GM23248 (cell line): ENCODE results near the gene FGF6. TPM values are rescaled to one million over a fixed set of nuclear protein-coding genes. Genes with fewer than 3 reads are reported as not detected.

Experiments used
- DNase-seq: peaks from one replicate; pipeline ENCODE4 v3.0.0-alpha.2; 2015
- H2AFZ ChIP-seq: fragments of 200-600 bp; sonication (generic); 2 replicates; pipeline ENCODE4 v1.6.1; 2016; ENCODE audit warnings: antibody characterized with exemption
- H3F3A ChIP-seq: fragments of 200-600 bp; sonication (generic); 2 replicates; pipeline ENCODE4 v1.6.1; 2016; ENCODE audit warnings: mild to moderate bottlenecking, antibody characterized with exemption, mixed run types; ENCODE audit not compliant: insufficient read depth
- H3K27ac ChIP-seq: fragments of 200-600 bp; sonication (generic); 2 replicates; pipeline ENCODE4 v1.5.1; 2016; ENCODE audit warnings: mild to moderate bottlenecking
- H3K27me3 ChIP-seq: fragments of 200-600 bp; sonication (generic); replicated peaks from 2 replicates; pipeline ENCODE4 v1.6.1; 2016; ENCODE audit warnings: mild to moderate bottlenecking; ENCODE audit not compliant: insufficient read depth
- H3K36me3 ChIP-seq: fragments of 200-600 bp; sonication (generic); 2 replicates; pipeline ENCODE4 v1.6.1; 2016; ENCODE audit warnings: low read depth, mild to moderate bottlenecking
- H3K4me1 ChIP-seq: fragments of 200-600 bp; sonication (generic); 2 replicates; pipeline ENCODE4 v1.6.1; 2016; ENCODE audit warnings: mild to moderate bottlenecking; ENCODE audit not compliant: insufficient read depth
- H3K4me2 ChIP-seq: fragments of 200-600 bp; sonication (generic); one replicate; pipeline ENCODE4 v1.6.1; 2016; ENCODE audit warnings: mild to moderate bottlenecking; ENCODE audit not compliant: unreplicated experiment
- H3K4me3 ChIP-seq: fragments of 200-600 bp; sonication (generic); 2 replicates; pipeline ENCODE4 v1.5.1; 2016; ENCODE audit warnings: mild to moderate bottlenecking
- H3K79me2 ChIP-seq: fragments of 200-600 bp; sonication (generic); 2 replicates; pipeline ENCODE4 v1.6.1; 2016; ENCODE audit warnings: mild to moderate bottlenecking; ENCODE audit not compliant: insufficient read depth
- H3K9ac ChIP-seq: fragments of 200-600 bp; sonication (generic); 2 replicates; pipeline ENCODE4 v1.6.1; 2016; ENCODE audit warnings: mild to moderate bottlenecking
- H3K9me2 ChIP-seq: fragments of 200-600 bp; sonication (generic); 2 replicates; pipeline ENCODE4 v1.6.1; 2016; ENCODE audit warnings: mixed run types, mild to moderate bottlenecking, moderate library complexity; ENCODE audit not compliant: insufficient read depth
- H3K9me3 ChIP-seq: fragments of 200-600 bp; sonication (generic); one replicate; pipeline ENCODE4 v1.6.1; 2017; ENCODE audit warnings: low read depth
- H4K20me1 ChIP-seq: fragments of 200-600 bp; sonication (generic); 2 replicates; pipeline ENCODE4 v1.6.0; 2016; ENCODE audit not compliant: insufficient read depth
- EZH2 ChIP-seq: fragments of 200-600 bp; sonication (generic); IDR thresholded peaks from 2 replicates; pipeline ENCODE4 v1.6.1; 2018; ENCODE audit warnings: antibody characterized with exemption, mild to moderate bottlenecking; ENCODE audit not compliant: insufficient read depth, poor library complexity, severe bottlenecking
- EZH2phosphoT487 ChIP-seq: fragments of 200-600 bp; sonication (generic); IDR thresholded peaks from 2 replicates; pipeline ENCODE4 v1.6.1; 2018; ENCODE audit warnings: antibody characterized with exemption, moderate library complexity, mild to moderate bottlenecking, low read depth; ENCODE audit not compliant: insufficient read depth
- WGBS, 2 experiments: methylation state at CpG; one replicate each; pipeline ENCODE4 v1.1.6; 2015 to 2017; ENCODE audit warnings: low lambda C conversion rate in 2 of 2, low coverage in 1 of 2; ENCODE audit errors: missing lambda C conversion rate in 2 of 2; 5-methylcytosine and 5-hydroxymethylcytosine counted together
- in situ Hi-C: fragments of 300-500 bp; cut with MboI; formaldehyde crosslinking; loops from 2 replicates; pipeline ENCODE4 v1.15.0; 2020
- polyA plus RNA-seq: library from polyadenylated mRNA; unstranded; fragments of >200 nt; fragmentation: Nextera tagmentation; extraction: Ambion mirVana; gene quantifications from 2 replicates; pipeline ENCODE4 v1.2.1, GENCODE V29; 2016
- total RNA-seq: library from RNA; depleted of rRNA; stranded (reverse); fragments of >200 nt; shearing (Covaris generic); gene quantifications from 2 replicates; pipeline ENCODE4 v1.2.3, GENCODE V29; 2014

FGF6 gene
- total and polyA plus RNA-seq, 2 experiments from 2014 or later = not detected

GRCh38 chr12:4448943-4449850 lies 3.6 kb upstream of the FGF6 start:
- Histone ChIP-seq H3K9ac (no peak overlapping the region), H3F3A (no peaks in the 10 kb centered on the region), H3K9me2 (no peaks in the 10 kb centered on the region), H4K20me1 (no peaks in the 10 kb centered on the region), H3K4me3 (no peak overlapping the region), H3K27ac (no peak overlapping the region), H3K4me2 (no peak overlapping the region), H3K79me2 (no peaks in the 10 kb centered on the region), H3K9me3 (no peaks in the 10 kb centered on the region), H3K4me1 (no peaks in the 10 kb centered on the region), H2AFZ (no peak overlapping the region), H3K36me3 (no peaks in the 10 kb centered on the region), H3K27me3 (peaks cover 37% of the 10 kb centered on the region)
- WGBS, 2 experiments = 43 to 44% methylated on average over 9 of the region's 9 CpGs
- in situ Hi-C loops = no loop called here
- no peak for TF ChIP-seq EZH2phosphoT487
- no peak for TF ChIP-seq EZH2
- DNase-seq = no peak

GRCh38 chr12:4448371-4448940 lies 2.8 kb upstream of the FGF6 start:
- Histone ChIP-seq H3K9ac (no peak overlapping the region), H3K4me3 (no peak overlapping the region), H3K36me3 (no peaks in the 10 kb centered on the region), H3F3A (no peaks in the 10 kb centered on the region), H3K9me3 (no peaks in the 10 kb centered on the region), H2AFZ (no peak overlapping the region), H3K4me2 (no peak overlapping the region), H3K79me2 (no peaks in the 10 kb centered on the region), H4K20me1 (no peaks in the 10 kb centered on the region), H3K4me1 (no peaks in the 10 kb centered on the region), H3K9me2 (no peaks in the 10 kb centered on the region), H3K27me3 (peaks cover 37% of the 10 kb centered on the region), H3K27ac (no peak overlapping the region)
- in situ Hi-C loops = no loop called here
- WGBS, 2 experiments = 6 to 7% methylated on average over 6 of the region's 6 CpGs
- TF ChIP-seq EZH2 (no peak), EZH2phosphoT487 (no peak)
- no peak for DNase-seq

- TF ChIP-seq EZH2 (no peak), EZH2phosphoT487 (no peak)
- H3K4me1 ChIP-seq = no peaks in the 10 kb centered on the region
- 23 to 37% methylated on average over 3 of the region's 3 CpGs for WGBS, 2 experiments
- H3K4me2 ChIP-seq = no peak overlapping the region
- no peaks in the 10 kb centered on the region for H3K9me3 ChIP-seq
- peaks cover 44% of the 10 kb centered on the region for H3K27me3 ChIP-seq
- no peaks in the 10 kb centered on the region for H4K20me1 ChIP-seq
- no peaks in the 10 kb centered on the region for H3K36me3 ChIP-seq
- no peaks in the 10 kb centered on the region for H3K9me2 ChIP-seq
- no peaks in the 10 kb centered on the region for H3K79me2 ChIP-seq
- no peak for DNase-seq
- in situ Hi-C loops = no loop called here
- H3F3A ChIP-seq = no peaks in the 10 kb centered on the region
- no peak overlapping the region for H3K9ac ChIP-seq
- no peak overlapping the region for H3K4me3 ChIP-seq
- H2AFZ ChIP-seq = no peak overlapping the region
- H3K27ac ChIP-seq = no peak overlapping the region
Measured at GRCh38 chr12:4447151-4447550, 1.5 kb upstream of the FGF6 start.

- no peaks in the 10 kb centered on the region for H3K36me3 ChIP-seq
- TF ChIP-seq EZH2phosphoT487 = no peak
- TF ChIP-seq EZH2 = no peak
Measured at GRCh38 chr12:4446335-4446734, 720 bp upstream of the FGF6 start.

More at GRCh38 chr12:4446335-4446734, 720 bp upstream of the FGF6 start:
- Histone ChIP-seq H3K9me3 (no peaks in the 10 kb centered on the region), H2AFZ (no peak overlapping the region), H3F3A (no peaks in the 10 kb centered on the region), H3K27me3 (peaks cover 37% of the 10 kb centered on the region), H3K9me2 (no peaks in the 10 kb centered on the region), H3K79me2 (no peaks in the 10 kb centered on the region), H3K4me2 (no peak overlapping the region), H3K9ac (no peak overlapping the region), H3K27ac (no peak overlapping the region), H3K4me3 (no peak overlapping the region), H3K4me1 (no peaks in the 10 kb centered on the region), H4K20me1 (no peaks in the 10 kb centered on the region)
- in situ Hi-C loops = no loop called here
- 35 to 49% methylated on average over 2 of the region's 2 CpGs for WGBS, 2 experiments
- no peak for DNase-seq
